H1 (cell line): ENCODE results near the gene RMDN2. TPM values are rescaled to one million over a fixed set of nuclear protein-coding genes. Genes with fewer than 3 reads are reported as not detected.

Source experiments
- CHD2 ChIP-seq: IDR thresholded peaks from 2 replicates; pipeline ENCODE4 v1.6.1; 2012; ENCODE audit warnings: low read length, improper control_type of control experiment
- CTCF ChIP-seq, 3 experiments: IDR thresholded peaks; 1 replicate in 2 of 3; 2 replicates in 1 of 3; pipeline versions ENCODE4 v1.5.1 to v1.6.1; 2011; ENCODE audit warnings: low read length in 3 of 3, mild to moderate bottlenecking in 3 of 3, inconsistent platforms in 2 of 3, low read depth in 1 of 3, moderate library complexity in 1 of 3; ENCODE audit not compliant: insufficient read depth in 1 of 3; ENCODE audit errors: control extremely low read depth in 1 of 3
- NANOG ChIP-seq: IDR thresholded peaks from 2 replicates; pipeline ENCODE4 v1.6.1; 2011; ENCODE audit warnings: low read length, low read depth, mild to moderate bottlenecking, inconsistent platforms; ENCODE audit not compliant: insufficient read depth, poor library complexity, severe bottlenecking
- POLR2A ChIP-seq, 2 experiments: IDR thresholded peaks; 1 replicate in 1 of 2; 2 replicates in 1 of 2; pipeline ENCODE4 v1.6.1; 2011; ENCODE audit warnings: low read depth in 2 of 2, low read length in 2 of 2, mild to moderate bottlenecking in 2 of 2; ENCODE audit errors: control extremely low read depth in 1 of 2
- TAF1 ChIP-seq: IDR thresholded peaks from 2 replicates; pipeline ENCODE4 v1.6.1; 2011; ENCODE audit warnings: mild to moderate bottlenecking, low read depth, low read length
- USF2 ChIP-seq: IDR thresholded peaks from 2 replicates; pipeline ENCODE4 v1.6.1; 2011; ENCODE audit warnings: low read length, improper control_type of control experiment
- polyA plus RNA-seq, 7 experiments: library from polyadenylated mRNA; depleted of rRNA in 3 of 7; stranded (reverse) in 5 of 7; unstranded in 2 of 7; fragments of >200 nt in 5 of 7; fragments of 200-250 nt in 2 of 7; gene quantifications; 1 replicate in 5 of 7; 2 replicates in 1 of 7; 4 replicates in 1 of 7; pipeline versions ENCODE4 v1.2.1 to v1.2.3, GENCODE V29; 2011 to 2013; ENCODE audit warnings: missing spikeins in 2 of 7, mixed read lengths in 2 of 7
- total RNA-seq: library from RNA; stranded (reverse); fragmentation: NEBNext Ultra II Directional; extraction: Animal tissue kit (Norgen Biotek cat#: 25700); gene quantifications from 2 replicates; pipeline ENCODE4 v1.2.1, GENCODE V29; 2021
- TF ChIP-seq, protein P1 (sequence below): fragments of 300-600 bp; sonication (generic); IDR thresholded peaks from 2 replicates; pipeline ENCODE4 v1.7.1; 2012; ENCODE audit warnings: low read length, moderate library complexity, mild to moderate bottlenecking, inconsistent platforms; ENCODE audit not compliant: insufficient replicate concordance

The RMDN2 gene
- total and polyA plus RNA-seq, 2 of the 8 experiments (the other 6 are each of a cell fraction or from before 2014, with no cell fraction given): 0.53 to 3.0 TPM

GRCh38 chr2:37892436-37893114, 32.5 kb upstream of the RMDN2 start (continued):
- TF ChIP-seq, protein P1, sequence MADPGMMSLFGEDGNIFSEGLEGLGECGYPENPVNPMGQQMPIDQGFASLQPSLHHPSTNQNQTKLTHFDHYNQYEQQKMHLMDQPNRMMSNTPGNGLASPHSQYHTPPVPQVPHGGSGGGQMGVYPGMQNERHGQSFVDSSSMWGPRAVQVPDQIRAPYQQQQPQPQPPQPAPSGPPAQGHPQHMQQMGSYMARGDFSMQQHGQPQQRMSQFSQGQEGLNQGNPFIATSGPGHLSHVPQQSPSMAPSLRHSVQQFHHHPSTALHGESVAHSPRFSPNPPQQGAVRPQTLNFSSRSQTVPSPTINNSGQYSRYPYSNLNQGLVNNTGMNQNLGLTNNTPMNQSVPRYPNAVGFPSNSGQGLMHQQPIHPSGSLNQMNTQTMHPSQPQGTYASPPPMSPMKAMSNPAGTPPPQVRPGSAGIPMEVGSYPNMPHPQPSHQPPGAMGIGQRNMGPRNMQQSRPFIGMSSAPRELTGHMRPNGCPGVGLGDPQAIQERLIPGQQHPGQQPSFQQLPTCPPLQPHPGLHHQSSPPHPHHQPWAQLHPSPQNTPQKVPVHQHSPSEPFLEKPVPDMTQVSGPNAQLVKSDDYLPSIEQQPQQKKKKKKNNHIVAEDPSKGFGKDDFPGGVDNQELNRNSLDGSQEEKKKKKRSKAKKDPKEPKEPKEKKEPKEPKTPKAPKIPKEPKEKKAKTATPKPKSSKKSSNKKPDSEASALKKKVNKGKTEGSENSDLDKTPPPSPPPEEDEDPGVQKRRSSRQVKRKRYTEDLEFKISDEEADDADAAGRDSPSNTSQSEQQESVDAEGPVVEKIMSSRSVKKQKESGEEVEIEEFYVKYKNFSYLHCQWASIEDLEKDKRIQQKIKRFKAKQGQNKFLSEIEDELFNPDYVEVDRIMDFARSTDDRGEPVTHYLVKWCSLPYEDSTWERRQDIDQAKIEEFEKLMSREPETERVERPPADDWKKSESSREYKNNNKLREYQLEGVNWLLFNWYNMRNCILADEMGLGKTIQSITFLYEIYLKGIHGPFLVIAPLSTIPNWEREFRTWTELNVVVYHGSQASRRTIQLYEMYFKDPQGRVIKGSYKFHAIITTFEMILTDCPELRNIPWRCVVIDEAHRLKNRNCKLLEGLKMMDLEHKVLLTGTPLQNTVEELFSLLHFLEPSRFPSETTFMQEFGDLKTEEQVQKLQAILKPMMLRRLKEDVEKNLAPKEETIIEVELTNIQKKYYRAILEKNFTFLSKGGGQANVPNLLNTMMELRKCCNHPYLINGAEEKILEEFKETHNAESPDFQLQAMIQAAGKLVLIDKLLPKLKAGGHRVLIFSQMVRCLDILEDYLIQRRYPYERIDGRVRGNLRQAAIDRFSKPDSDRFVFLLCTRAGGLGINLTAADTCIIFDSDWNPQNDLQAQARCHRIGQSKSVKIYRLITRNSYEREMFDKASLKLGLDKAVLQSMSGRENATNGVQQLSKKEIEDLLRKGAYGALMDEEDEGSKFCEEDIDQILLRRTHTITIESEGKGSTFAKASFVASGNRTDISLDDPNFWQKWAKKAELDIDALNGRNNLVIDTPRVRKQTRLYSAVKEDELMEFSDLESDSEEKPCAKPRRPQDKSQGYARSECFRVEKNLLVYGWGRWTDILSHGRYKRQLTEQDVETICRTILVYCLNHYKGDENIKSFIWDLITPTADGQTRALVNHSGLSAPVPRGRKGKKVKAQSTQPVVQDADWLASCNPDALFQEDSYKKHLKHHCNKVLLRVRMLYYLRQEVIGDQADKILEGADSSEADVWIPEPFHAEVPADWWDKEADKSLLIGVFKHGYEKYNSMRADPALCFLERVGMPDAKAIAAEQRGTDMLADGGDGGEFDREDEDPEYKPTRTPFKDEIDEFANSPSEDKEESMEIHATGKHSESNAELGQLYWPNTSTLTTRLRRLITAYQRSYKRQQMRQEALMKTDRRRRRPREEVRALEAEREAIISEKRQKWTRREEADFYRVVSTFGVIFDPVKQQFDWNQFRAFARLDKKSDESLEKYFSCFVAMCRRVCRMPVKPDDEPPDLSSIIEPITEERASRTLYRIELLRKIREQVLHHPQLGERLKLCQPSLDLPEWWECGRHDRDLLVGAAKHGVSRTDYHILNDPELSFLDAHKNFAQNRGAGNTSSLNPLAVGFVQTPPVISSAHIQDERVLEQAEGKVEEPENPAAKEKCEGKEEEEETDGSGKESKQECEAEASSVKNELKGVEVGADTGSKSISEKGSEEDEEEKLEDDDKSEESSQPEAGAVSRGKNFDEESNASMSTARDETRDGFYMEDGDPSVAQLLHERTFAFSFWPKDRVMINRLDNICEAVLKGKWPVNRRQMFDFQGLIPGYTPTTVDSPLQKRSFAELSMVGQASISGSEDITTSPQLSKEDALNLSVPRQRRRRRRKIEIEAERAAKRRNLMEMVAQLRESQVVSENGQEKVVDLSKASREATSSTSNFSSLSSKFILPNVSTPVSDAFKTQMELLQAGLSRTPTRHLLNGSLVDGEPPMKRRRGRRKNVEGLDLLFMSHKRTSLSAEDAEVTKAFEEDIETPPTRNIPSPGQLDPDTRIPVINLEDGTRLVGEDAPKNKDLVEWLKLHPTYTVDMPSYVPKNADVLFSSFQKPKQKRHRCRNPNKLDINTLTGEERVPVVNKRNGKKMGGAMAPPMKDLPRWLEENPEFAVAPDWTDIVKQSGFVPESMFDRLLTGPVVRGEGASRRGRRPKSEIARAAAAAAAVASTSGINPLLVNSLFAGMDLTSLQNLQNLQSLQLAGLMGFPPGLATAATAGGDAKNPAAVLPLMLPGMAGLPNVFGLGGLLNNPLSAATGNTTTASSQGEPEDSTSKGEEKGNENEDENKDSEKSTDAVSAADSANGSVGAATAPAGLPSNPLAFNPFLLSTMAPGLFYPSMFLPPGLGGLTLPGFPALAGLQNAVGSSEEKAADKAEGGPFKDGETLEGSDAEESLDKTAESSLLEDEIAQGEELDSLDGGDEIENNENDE: no peak
- no peak for TF ChIP-seq USF2
- TF ChIP-seq NANOG: no peak
- TF ChIP-seq POLR2A (IDR thresholded peaks at IDR 0.05; ENCODE audit: control extremely low read depth in 1 of 2, low read depth in 2 of 2, low read length in 2 of 2): no peak
- no peak for TF ChIP-seq CHD2
- TF ChIP-seq CTCF (IDR thresholded peaks at IDR 0.05; ENCODE audit: control extremely low read depth in 1 of 3, insufficient read depth in 1 of 3, low read depth in 1 of 3, low read length in 3 of 3): no peak
- TF ChIP-seq TAF1: no peak
